ENCODE data around the gene ASPG.

- peak; percentile 4 for TF ChIP-seq EZH2 (IDR thresholded peaks at IDR 0.05; ENCODE audit: low read length)
- peak in 1 of 3 experiments; percentile 4 for TF ChIP-seq CTCF (optimal IDR thresholded peaks at IDR 0.05 in 1 of 3, IDR thresholded peaks at IDR 0.05 in 1 of 3, conservative IDR thresholded peaks at IDR 0.05 in 1 of 3; ENCODE audit: extremely low read depth in 1 of 3, insufficient read depth in 2 of 3, low read length in 3 of 3)
These were observed 50.5 kb downstream of the ASPG start for GRCh38 chr14:104135904-104136471.

All from keratinocyte (primary cell).